ENCODE results near the gene RAP1GAP2. TPM values are rescaled to one million over a fixed set of nuclear protein-coding genes. Genes with fewer than 3 reads are reported as not detected.

The RAP1GAP2 gene
- total and polyA plus RNA-seq, 2 of the 8 experiments (the other 6 are each of a cell fraction or from before 2014, with no cell fraction given), result 24.0 to 63.8 TPM

- ChIA-PET CTCF (ENCODE audit: partially characterized antibody) (interaction anchor here (1.1 to 6.7 kb wide), 4 partner anchors 9 to 154 kb away, joined by 5 to 35 read pairs (median 5); no protein-coding TSS in a partner anchor), POLR2A (ENCODE audit: partially characterized antibody) (no interaction called here)
- no peak overlapping the region for H3K4ac ChIP-seq (replicated peaks; ENCODE audit: insufficient read length, low read depth, low read length)
- 90% methylated on average over 22 of the region's 23 CpGs; no CpG with 5 or more reads in 1 of the 2 experiments for WGBS, 2 experiments (ENCODE audit: extremely low coverage in 1 of 2, insufficient coverage in 1 of 2, insufficient read length in 1 of 2, insufficient replicate concordance in 2 of 2, low coverage in 1 of 2, low lambda C conversion rate in 2 of 2, missing lambda C conversion rate in 1 of 2)
- no peak overlapping the region for H4K5ac ChIP-seq (ENCODE audit: insufficient read length, low read depth, low read length)
- no peak overlapping the region for H3K18ac ChIP-seq (ENCODE audit: extremely low read depth, low read length)
- FAIRE-seq, result no peak
- no peaks in the 10 kb centered on the region for H3K9me3 ChIP-seq (ENCODE audit: insufficient read depth in 2 of 2, low read depth in 1 of 2, low read length in 1 of 2)
- no peak overlapping the region for H3K9ac ChIP-seq (replicated peaks in 1 of 4; ENCODE audit: extremely low read depth in 1 of 4, low read depth in 3 of 4, low read length in 3 of 4)
- no peaks in the 10 kb centered on the region; the same call in 1 of the 2 replicates for H3K23me2 ChIP-seq (ENCODE audit: low read depth, low read length)
- no peaks in the 10 kb centered on the region for H3K4me1 ChIP-seq (replicated peaks in 1 of 4; ENCODE audit: control insufficient read depth in 3 of 4, insufficient read depth in 4 of 4, low read length in 3 of 4)
- no peak overlapping the region for H3K14ac ChIP-seq (ENCODE audit: insufficient read length)
- H2BK12ac ChIP-seq (ENCODE audit: low read depth, low read length), result no peak overlapping the region
- no peaks in the 10 kb centered on the region; the same call in 1 of the 2 replicates for H3K79me1 ChIP-seq (ENCODE audit: low read depth, low read length)
- no peak overlapping the region for H2BK5ac ChIP-seq (ENCODE audit: low read depth, low read length)
- no peak overlapping the region for H2BK120ac ChIP-seq (replicated peaks; ENCODE audit: low read depth, low read length)
- TF ChIP-seq HDAC2 (IDR thresholded peaks at IDR 0.05; ENCODE audit: borderline replicate concordance in 1 of 2, low read depth in 2 of 2, low read length in 2 of 2), result no peak
- no peak for TF ChIP-seq KDM4A (IDR thresholded peaks at IDR 0.05; ENCODE audit: low read depth, low read length, severe bottlenecking)
- no peak for TF ChIP-seq E2F6 (IDR thresholded peaks at IDR 0.05)
- TF ChIP-seq HDAC6 (IDR thresholded peaks at IDR 0.05; ENCODE audit: low read depth, low read length), result no peak
- no peak for TF ChIP-seq TCF12 (IDR thresholded peaks at IDR 0.05; ENCODE audit: low read depth, low read length)
- no peak overlapping the region for H2BK15ac ChIP-seq (ENCODE audit: low read length)
- H3K27ac ChIP-seq (ENCODE audit: low read depth, low read length), result no peak overlapping the region
- H4K8ac ChIP-seq (ENCODE audit: extremely low read depth, insufficient read depth, low read length), result peak overlapping the region; percentile 35; the same call in 1 of the 2 replicates
- DNase-seq (ENCODE audit: low read depth in 1 of 2, low spot score in 2 of 2), result no peak
- peaks cover 0 to 5% of the 10 kb centered on the region in 2 experiments for H4K20me1 ChIP-seq (replicated peaks in 1 of 2; ENCODE audit: control insufficient read depth in 1 of 2, insufficient read depth in 2 of 2, low read length in 2 of 2)
- H3K4me3 ChIP-seq (ENCODE audit: extremely low read depth in 1 of 4, insufficient read depth in 2 of 4, low read depth in 3 of 4, low read length in 4 of 4), result no peak overlapping the region
- H2AFZ ChIP-seq (ENCODE audit: low read length), result no peak overlapping the region
- H4K91ac ChIP-seq (replicated peaks; ENCODE audit: insufficient read length, low read length), result no peak overlapping the region
- no peak overlapping the region for H2AK5ac ChIP-seq (ENCODE audit: low read depth, low read length)
- H3K23ac ChIP-seq (ENCODE audit: insufficient read length), result no peak overlapping the region
- no peaks in the 10 kb centered on the region for H3K79me2 ChIP-seq (ENCODE audit: control insufficient read depth in 1 of 2, insufficient read depth in 2 of 2, low read length in 2 of 2)
- H2BK20ac ChIP-seq (ENCODE audit: low read length), result no peak overlapping the region
- peaks cover 0 to 14% (median 7%) of the 10 kb centered on the region in 4 experiments; a peak in 4 of 8 replicates for H3K36me3 ChIP-seq (ENCODE audit: control insufficient read depth in 2 of 4, insufficient read depth in 4 of 4, low read length in 3 of 4)
- no peaks in the 10 kb centered on the region for H3K27me3 ChIP-seq (replicated peaks in 1 of 4; ENCODE audit: control insufficient read depth in 3 of 4, extremely low read depth in 1 of 4, insufficient read depth in 3 of 4, low read length in 3 of 4)
- no peak overlapping the region for H3K4me2 ChIP-seq (ENCODE audit: insufficient read depth in 1 of 2, low read depth in 2 of 2, low read length in 2 of 2)
- H3K56ac ChIP-seq (replicated peaks; ENCODE audit: insufficient read length, low read depth, low read length), result no peak overlapping the region
Observed at GRCh38 chr17:3003296-3004149, 207.3 kb downstream of the RAP1GAP2 start.
